Amniotic epithelial cell (primary cell): ENCODE measurements around the gene KIF20B.
"Not testable (repeated sequence)": the region's sequence is repeated elsewhere in the genome, so short reads cannot be mapped to it uniquely, and the experiment has no call there.

Experiments
- DNase-seq: peaks from one replicate; pipeline ENCODE4 v3.0.0-alpha.2; 2010; ENCODE audit warnings: low read depth

Gene KIF20B

DNA sequence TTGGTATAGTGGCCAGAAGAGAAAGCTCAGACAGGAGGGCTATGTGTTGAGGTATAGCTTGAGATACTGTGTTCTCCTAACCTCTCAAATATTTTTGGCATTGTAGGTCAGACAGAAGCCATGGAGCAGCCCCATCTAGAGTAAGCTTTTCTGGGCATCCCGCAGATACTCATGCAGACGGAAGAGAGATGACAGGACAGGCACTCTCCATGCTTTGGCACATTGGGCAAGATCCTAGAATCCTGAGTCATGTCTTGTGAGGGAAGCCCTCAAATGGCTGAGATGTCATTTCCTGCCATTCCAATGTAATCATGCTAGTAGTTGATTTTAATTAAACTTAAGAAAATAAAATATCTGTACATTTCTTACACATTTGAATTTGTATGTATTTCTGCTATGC lies 16.8 kb upstream of the KIF20B start:
- peak; percentile 53 for DNase-seq

- DNase-seq, result no peak
These were observed 15.5 kb upstream of the KIF20B start for GRCh38 chr10:89685936-89686335.

DNA sequence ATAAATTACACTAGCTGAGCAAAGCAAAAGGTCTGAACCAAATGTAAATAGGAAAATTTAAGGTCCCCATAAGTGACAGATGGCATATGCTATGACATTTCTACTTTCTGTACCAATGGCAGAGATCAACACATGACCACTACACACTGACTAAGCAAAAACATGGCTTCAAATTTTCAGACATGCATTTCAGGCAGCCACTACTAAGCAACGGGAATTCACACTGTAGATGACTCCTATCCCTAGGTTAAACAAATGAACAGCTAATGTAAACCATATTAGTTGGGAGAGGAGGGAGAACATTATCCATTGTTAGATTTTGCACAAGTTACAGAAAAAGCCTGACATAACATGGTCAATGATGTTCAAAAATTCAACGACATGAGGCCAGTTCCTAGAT lies 11.4 kb upstream of the KIF20B start:
- DNase-seq, result no peak

GRCh38 chr10:89692416-89692815 lies 9.0 kb upstream of the KIF20B start:
- DNase-seq, result no peak

- DNase-seq, result no peak
These were observed 8.2 kb upstream of the KIF20B start for GRCh38 chr10:89693176-89693575.

- DNase-seq, result no peak
These were observed 6.1 kb upstream of the KIF20B start for GRCh38 chr10:89695307-89695706.

GRCh38 chr10:89697946-89698345 lies 3.4 kb upstream of the KIF20B start:
- DNase-seq, result no peak

GRCh38 chr10:89699581-89700064 lies 1.8 kb upstream of the KIF20B start:
- DNase-seq, result peak; percentile 81

- DNase-seq, result no peak
These were observed 508 bp upstream of the KIF20B start for GRCh38 chr10:89700923-89701241.

DNA sequence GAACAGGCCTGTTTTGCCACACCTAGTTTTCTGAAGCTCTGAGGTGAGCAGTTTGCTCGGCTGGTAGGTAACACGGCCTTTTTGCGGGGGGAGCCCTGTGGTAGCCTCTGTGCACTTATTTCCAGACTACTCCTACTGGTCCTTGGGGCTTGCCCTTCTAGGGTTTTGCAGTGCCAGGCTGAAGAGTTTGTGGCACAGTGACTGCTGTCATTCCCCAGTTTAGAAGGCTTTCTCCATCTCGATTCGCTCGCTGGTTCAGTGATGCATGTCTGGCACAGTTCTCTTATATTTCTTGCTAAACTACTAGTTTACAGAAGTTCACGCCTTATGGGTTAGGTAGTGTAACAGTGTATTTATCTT lies 711 bp downstream of the KIF20B start:
- no peak for DNase-seq

DNA sequence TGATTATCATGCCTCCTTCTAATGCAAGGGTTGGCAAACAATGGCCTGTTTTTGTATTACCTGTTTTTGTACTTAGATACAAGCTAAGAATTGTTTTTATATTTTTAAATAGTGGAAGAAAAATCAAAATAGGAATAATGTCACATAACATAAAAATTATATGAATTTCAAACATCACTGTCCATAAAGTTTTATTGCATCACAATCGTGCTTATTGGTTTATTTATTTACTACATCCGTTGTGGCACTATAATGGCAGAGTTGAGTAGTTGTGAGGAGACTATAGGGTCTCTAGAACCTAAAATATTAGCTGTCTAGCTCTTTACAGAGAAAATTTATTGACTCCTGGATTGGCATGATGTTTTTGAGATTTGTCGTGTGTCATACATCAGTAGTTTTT lies 4.1 kb downstream of the KIF20B start:
- no peak for DNase-seq

- DNase-seq, result peak; percentile 40
These were observed 4.6 kb downstream of the KIF20B start for GRCh38 chr10:89706011-89706410.

DNA sequence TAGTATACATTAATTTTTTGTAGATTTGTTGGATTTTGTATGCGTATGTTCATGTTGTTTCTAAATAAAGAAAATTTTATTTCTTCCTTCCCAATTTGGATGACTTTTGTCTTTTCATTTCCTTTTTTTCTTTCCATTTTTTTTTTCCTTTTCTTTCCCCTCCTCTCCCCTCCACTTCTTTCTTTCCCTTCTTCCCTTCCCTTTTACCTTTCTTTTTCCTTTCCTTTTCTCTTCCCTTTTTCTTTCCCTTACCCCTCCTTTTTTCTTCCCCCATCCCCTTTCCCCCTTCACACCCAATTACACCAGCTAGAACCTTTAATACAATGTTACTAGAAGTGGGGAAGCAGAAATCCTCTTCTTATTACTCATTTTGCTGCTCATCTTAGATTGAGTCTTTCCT lies 6.0 kb downstream of the KIF20B start:
- no peak for DNase-seq

DNA sequence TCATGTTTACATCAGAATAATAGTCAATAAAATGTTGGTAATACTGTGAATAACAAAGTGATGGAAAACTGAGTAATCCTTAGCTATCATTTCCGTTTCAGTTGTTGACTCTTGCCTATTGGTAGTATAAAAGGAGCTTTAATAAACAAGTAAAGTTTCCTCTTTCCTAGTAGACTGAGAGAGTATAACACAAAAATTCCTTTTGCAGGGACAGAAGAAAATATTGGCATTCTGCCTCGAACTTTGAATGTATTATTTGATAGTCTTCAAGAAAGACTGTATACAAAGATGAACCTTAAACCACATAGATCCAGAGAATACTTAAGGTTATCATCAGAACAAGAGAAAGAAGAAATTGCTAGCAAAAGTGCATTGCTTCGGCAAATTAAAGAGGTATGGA lies 9.4 kb downstream of the KIF20B start:
- no peak for DNase-seq

GRCh38 chr10:89734616-89735015 lies 33.2 kb downstream of the KIF20B start:
- no peak for DNase-seq

GRCh38 chr10:89738551-89739209 lies 37.3 kb downstream of the KIF20B start:
- DNase-seq, result peak; percentile 26

DNA sequence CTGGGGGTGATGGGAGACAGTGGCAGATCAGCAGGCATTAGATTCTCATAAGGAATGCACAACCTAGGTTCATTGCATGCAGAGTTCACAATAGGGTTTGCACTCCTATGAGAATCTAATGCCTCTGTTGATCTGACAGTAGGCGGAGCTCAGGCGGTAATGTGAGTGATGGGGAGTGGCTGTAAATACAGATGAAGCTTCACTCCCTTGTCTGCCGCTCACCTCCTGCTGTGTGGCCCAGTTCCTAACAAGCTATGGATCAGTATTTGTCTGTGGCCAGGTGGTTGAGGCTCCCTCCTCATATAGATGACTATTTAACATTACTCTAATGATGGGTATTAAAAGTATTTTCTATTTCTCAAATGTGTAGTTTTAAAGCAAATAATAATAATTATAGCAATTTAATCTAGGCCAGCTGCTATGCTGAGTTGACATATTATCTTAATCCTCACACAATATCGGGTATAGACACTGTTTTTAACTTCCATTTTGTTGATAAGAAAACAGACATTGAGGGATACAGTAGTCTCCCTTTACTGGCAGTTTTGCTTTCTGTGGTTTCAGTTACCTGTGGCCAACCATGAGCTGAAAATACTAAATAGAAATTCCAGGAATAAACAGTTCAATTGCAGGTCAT lies 39.9 kb downstream of the KIF20B start:
- DNase-seq, result no peak

DNA sequence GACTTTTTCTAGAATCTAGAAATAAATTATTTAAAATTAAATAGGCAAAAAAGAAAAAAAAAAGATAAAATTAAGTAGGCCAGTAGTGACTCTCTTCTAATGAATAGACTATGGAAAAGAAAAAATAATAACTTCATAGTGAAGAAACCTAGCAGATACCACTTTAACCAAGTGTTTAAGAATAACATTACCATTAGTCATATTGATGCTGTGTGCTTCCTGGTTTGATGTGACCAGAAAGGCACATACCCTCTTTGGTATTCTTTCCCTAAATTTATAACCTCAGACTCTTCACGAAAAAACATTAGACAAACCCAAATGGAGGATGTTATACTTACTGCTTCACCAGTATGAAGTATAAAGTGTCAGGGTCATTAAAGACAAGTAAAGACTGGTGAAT lies 42.6 kb downstream of the KIF20B start:
- peak; percentile 60 for DNase-seq

GRCh38 chr10:89745903-89746302 lies 44.5 kb downstream of the KIF20B start:
- DNase-seq, result no peak

DNA sequence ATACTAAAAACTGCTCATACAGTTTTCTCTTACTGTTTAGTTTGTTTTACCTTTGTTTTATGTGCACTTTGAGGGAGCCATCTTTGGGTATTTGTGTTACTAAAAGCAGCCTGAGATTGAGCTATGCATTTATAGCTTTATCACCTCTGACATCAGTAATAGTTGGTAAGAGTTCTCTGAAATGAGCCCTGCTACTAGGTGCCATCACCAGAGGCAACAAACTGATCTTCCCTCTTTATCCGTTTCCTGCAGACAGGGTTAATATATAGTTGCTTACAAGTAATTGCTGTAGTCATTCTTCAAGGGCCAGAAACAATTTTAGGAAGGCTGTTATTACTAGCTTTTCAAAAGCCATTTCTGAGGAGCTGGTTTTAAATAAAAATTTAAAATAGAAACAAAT lies 49.1 kb downstream of the KIF20B start:
- no peak for DNase-seq

DNA sequence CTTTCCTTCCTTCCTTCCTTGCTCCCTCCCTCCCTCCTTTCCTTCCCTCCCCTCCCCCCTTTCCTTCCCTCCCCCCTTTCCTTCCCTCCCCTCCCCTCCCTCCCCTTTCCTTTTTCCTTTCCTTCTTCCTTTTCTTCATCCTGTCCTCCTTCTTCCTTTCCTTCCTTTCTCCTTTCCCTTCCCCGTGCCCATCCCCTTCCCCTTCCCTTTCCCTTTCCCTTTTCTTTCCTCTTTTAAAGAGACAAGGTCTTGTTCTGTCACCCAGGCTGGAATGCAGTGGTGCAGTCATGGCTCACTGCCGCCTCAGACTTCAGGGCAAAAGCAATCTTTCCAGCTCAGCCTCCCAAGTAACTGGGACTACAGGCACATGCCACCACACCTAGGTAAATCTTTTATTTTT lies 54.0 kb downstream of the KIF20B start:
- DNase-seq, result no peak

DNA sequence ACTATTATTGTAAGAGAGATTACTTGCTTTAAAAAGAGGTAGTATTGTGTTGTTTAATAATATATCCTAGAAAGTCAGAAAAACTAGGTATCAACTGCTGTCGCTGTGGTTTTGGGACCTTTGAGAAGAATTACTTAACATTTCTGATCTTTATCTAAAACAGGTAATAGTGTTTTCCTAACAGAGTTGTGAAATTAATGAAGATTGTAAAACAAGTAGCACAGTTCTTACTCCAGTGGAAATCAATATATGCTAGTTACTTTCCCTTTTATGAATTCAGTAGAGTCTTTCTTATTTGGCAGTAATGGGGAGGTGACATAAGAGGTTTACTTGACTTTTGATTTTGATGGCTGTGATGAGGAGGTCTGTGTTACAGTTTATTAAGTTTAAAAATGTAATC lies 58.1 kb downstream of the KIF20B start:
- no peak for DNase-seq

DNA sequence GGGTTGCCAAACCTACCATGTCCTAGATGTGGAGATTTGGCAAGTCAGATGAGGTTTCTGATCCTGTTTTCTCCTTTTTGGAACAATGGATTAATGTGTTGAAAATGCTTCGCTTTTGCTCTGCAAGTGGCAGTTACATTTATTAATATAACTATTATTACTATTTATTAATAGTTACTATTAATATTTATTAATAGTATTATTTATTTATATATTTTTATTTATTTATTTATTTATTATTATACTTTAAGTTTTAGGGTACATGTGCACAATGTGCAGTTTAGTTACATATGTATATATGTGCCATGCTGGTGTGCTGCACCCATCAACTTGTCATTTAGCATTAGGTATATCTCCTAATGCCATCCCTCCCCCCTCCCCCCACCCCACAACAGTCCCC lies 62.3 kb downstream of the KIF20B start:
- DNase-seq, result not testable (repeated sequence)

GRCh38 chr10:89771684-89772083 lies 70.3 kb downstream of the KIF20B start:
- DNase-seq, result no peak
